CD4-positive, CD25-positive, alpha-beta regulatory T cell (primary cell): ENCODE data around the gene SLC26A4. TPM values are rescaled to one million over a fixed set of nuclear protein-coding genes. Genes with fewer than 3 reads are reported as not detected.

Experiments
- ATAC-seq, 2 donors: fragments of 150-1000 bp; cut with Tn5 transposase; one replicate each; pipeline ENCODE4 v1.10.0; 2021; ENCODE audit warnings: low read depth in 2 of 2, moderate number of reproducible peaks in 2 of 2, moderate library complexity in 1 of 2
- DNase-seq, 3 donors: peaks; one replicate each; pipeline versions ENCODE4 v3.0.0 to v3.0.0-alpha.2; 2012 to 2022; ENCODE audit warnings: mixed read lengths in 1 of 3
- H3K27ac ChIP-seq: one replicate; pipeline ENCODE4 v1.7.0; 2013; ENCODE audit warnings: mild to moderate bottlenecking, low read length; ENCODE audit not compliant: insufficient read depth, poor library complexity, severe bottlenecking
- H3K27me3 ChIP-seq: one replicate; pipeline ENCODE4 v1.7.0; 2013; ENCODE audit warnings: low read length; ENCODE audit not compliant: control insufficient read depth, insufficient read depth
- H3K36me3 ChIP-seq: one replicate; pipeline ENCODE4 v1.7.0; 2013; ENCODE audit warnings: mild to moderate bottlenecking, low read length, moderate library complexity; ENCODE audit not compliant: control insufficient read depth, insufficient read depth
- H3K4me1 ChIP-seq: 2 replicates; pipeline ENCODE4 v1.7.0; 2013; ENCODE audit warnings: mild to moderate bottlenecking, low read length; ENCODE audit not compliant: insufficient read depth, control insufficient read depth, poor library complexity, severe bottlenecking
- H3K4me3 ChIP-seq: one replicate; pipeline ENCODE4 v1.7.0; 2013; ENCODE audit warnings: low read depth, mild to moderate bottlenecking, low read length, moderate library complexity
- H3K9me3 ChIP-seq, 2 experiments: 1 replicate in 1 of 2; 2 replicates in 1 of 2; pipeline ENCODE4 v1.7.0; 2013; ENCODE audit warnings: low read length in 2 of 2, mild to moderate bottlenecking in 1 of 2, moderate library complexity in 1 of 2; ENCODE audit not compliant: control insufficient read depth in 2 of 2
- H3K27ac Mint-ChIP-seq, 3 donors: one replicate each; pipeline ENCODE4 v1.8.0; 2020 to 2022; ENCODE audit warnings: mild to moderate bottlenecking in 3 of 3, mixed read lengths in 3 of 3, moderate library complexity in 2 of 3
- H3K27me3 Mint-ChIP-seq: one replicate; pipeline ENCODE4 v1.8.0; 2022; ENCODE audit warnings: mild to moderate bottlenecking, mixed read lengths
- H3K36me3 Mint-ChIP-seq: one replicate; pipeline ENCODE4 v1.8.0; 2020; ENCODE audit warnings: mixed read lengths
- H3K4me1 Mint-ChIP-seq, 4 donors: one replicate each; pipeline ENCODE4 v1.8.0; 2020 to 2022; ENCODE audit warnings: mixed read lengths in 4 of 4, mild to moderate bottlenecking in 1 of 4
- H3K4me3 Mint-ChIP-seq, 4 donors: one replicate each; pipeline ENCODE4 v1.8.0; 2020 to 2022; ENCODE audit warnings: mild to moderate bottlenecking in 4 of 4, mixed read lengths in 4 of 4, moderate library complexity in 3 of 4
- H3K9me3 Mint-ChIP-seq, 7 donors: one replicate each; pipeline ENCODE4 v1.8.0; 2020 to 2022; ENCODE audit warnings: mixed read lengths in 7 of 7, mild to moderate bottlenecking in 3 of 7, moderate library complexity in 2 of 7
- polyA plus RNA-seq, 4 donors: library from polyadenylated mRNA; unstranded; fragments of 300-500 nt; fragmentation: Illumina TruSeq; gene quantifications; one replicate each; pipeline ENCODE4 v1.2.3, GENCODE V29; 2021
- total RNA-seq: library from RNA; stranded (reverse); gene quantifications from one replicate; pipeline ENCODE4 v1.2.3, GENCODE V29; 2022

The SLC26A4 gene
- total and polyA plus RNA-seq, 5 donors from 2014 or later, result 0.10 to 0.21 (median 0.11) TPM; not detected in 2

GRCh38 chr7:107726356-107727130 lies 65.9 kb downstream of the SLC26A4 start:
- DNase-seq, result no peak
- Histone ChIP-seq H3K4me3 (no peak overlapping the region), H3K27ac (no peak overlapping the region), H3K4me1 (no peaks in the 10 kb centered on the region), H3K9me3 (no peaks in the 10 kb centered on the region), H3K27me3 (peaks cover 6% of the 10 kb centered on the region), H3K36me3 (no peaks in the 10 kb centered on the region)
- H3K9me3 Mint-ChIP-seq, result no peaks in the 10 kb centered on the region
- H3K27me3 Mint-ChIP-seq, result peaks cover 46% of the 10 kb centered on the region
- H3K36me3 Mint-ChIP-seq, result no peaks in the 10 kb centered on the region
- no peak overlapping the region for H3K27ac Mint-ChIP-seq
- peaks cover 0 to 5% (median under 1%) of the 10 kb centered on the region in 4 donors for H3K4me1 Mint-ChIP-seq
- no peak for ATAC-seq
- no peak overlapping the region for H3K4me3 Mint-ChIP-seq

GRCh38 chr7:107728276-107728675 lies 67.6 kb downstream of the SLC26A4 start:
- H3K9me3 Mint-ChIP-seq, result no peaks in the 10 kb centered on the region
- no peak overlapping the region for H3K27ac ChIP-seq
- DNase-seq (no peak), ATAC-seq (no peak)
- H3K27me3 Mint-ChIP-seq, result peaks cover 51% of the 10 kb centered on the region
- H3K4me3 ChIP-seq, result no peak overlapping the region
- H3K27ac Mint-ChIP-seq, result no peak overlapping the region
- H3K4me1 Mint-ChIP-seq, result peaks cover 0 to 5% (median under 1%) of the 10 kb centered on the region in 4 donors
- no peak overlapping the region for H3K4me3 Mint-ChIP-seq
- peaks cover 6% of the 10 kb centered on the region for H3K27me3 ChIP-seq
- H3K36me3 ChIP-seq, result no peaks in the 10 kb centered on the region
- no peaks in the 10 kb centered on the region for H3K9me3 ChIP-seq
- H3K4me1 ChIP-seq, result no peaks in the 10 kb centered on the region
- no peaks in the 10 kb centered on the region for H3K36me3 Mint-ChIP-seq

- Histone ChIP-seq H3K4me3 (peak overlapping the region; percentile 91), H3K27ac (peak overlapping the region; percentile 100), H3K9me3 (no peaks in the 10 kb centered on the region), H3K4me1 (peaks cover 50% of the 10 kb centered on the region), H3K27me3 (no peaks in the 10 kb centered on the region), H3K36me3 (no peaks in the 10 kb centered on the region)
- Mint-ChIP-seq H3K27ac (peak overlapping the region; percentile 100), H3K27me3 (peaks cover 9% of the 10 kb centered on the region), H3K36me3 (peaks cover 3% of the 10 kb centered on the region), H3K9me3 (peaks cover 0 to 1% (median 0%) of the 10 kb centered on the region in 7 donors), H3K4me1 (peaks cover 20 to 49% (median 41%) of the 10 kb centered on the region in 4 donors), H3K4me3 (peak overlapping the region; percentile 89 to 100 (median 98))
- ATAC-seq (peak; percentile 38 to 43), DNase-seq (peak in 1 of 3 donors; percentile 3)
Measured at GRCh38 chr7:107742678-107743566, 82.3 kb downstream of the SLC26A4 start.

DNA sequence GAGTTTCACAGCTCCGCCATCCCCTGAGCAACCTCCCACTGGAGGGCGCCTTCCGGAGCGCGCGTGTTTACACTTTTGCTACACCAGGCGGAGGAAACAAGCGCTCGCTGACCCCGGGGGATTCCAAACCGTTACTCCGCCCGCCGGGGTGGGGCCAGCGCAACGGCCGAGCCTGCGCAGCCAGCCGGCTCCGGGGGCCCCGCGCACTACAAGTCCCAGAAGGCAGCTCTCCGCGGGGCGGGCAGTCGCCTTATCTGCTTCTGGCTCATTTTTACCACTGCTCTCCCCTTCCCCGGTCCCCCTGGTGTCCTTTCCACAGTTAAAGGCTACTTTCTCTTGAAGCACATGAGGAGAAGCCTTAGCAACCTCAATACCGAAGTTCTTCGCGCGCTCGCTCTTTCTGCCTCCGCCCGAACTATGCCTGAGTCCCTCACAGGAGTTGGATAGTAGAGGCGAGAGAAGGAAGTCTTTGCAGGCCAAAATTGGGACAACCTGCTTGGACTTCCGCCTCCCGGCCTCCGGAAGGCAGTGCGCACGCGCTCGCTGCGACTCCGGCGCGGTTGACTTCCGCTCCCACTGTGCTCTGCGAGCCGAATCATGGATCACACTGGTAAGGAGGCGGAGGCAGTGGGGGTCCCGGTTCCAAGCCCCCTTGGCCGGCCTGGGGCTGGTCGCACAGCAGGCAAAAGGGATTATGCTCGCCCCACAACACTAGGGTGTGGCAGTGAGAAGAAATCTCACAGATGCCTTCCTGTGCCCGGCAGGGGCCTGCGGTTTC lies 83.1 kb downstream of the SLC26A4 start, which contains the start of gene CBLL1:
Gene CBLL1 (plus strand): TSS at position 576 of the 778 bp plus-strand sequence. CDS start 22 bp downstream, at position 598.
- peak; percentile 91 to 92 for ATAC-seq
- Histone ChIP-seq H3K36me3 (no peaks in the 10 kb centered on the region), H3K27ac (peak within 1 kb of the TSS; percentile 100), H3K4me1 (peaks cover 57% of the 10 kb centered on the region), H3K27me3 (no peaks in the 10 kb centered on the region), H3K4me3 (peak within 1 kb of the TSS; percentile 99), H3K9me3 (no peaks in the 10 kb centered on the region)
- Mint-ChIP-seq H3K27ac (peak within 1 kb of the TSS; percentile 100), H3K36me3 (peaks cover 4% of the 10 kb centered on the region), H3K9me3 (peaks cover 0 to 1% (median 0%) of the 10 kb centered on the region in 7 donors), H3K27me3 (peaks cover 9% of the 10 kb centered on the region), H3K4me3 (peak within 1 kb of the TSS; percentile 89 to 100 (median 98)), H3K4me1 (peaks cover 25 to 55% (median 47%) of the 10 kb centered on the region in 4 donors)
- DNase-seq, result peak; percentile 96 to 98 (median 98)

DNA sequence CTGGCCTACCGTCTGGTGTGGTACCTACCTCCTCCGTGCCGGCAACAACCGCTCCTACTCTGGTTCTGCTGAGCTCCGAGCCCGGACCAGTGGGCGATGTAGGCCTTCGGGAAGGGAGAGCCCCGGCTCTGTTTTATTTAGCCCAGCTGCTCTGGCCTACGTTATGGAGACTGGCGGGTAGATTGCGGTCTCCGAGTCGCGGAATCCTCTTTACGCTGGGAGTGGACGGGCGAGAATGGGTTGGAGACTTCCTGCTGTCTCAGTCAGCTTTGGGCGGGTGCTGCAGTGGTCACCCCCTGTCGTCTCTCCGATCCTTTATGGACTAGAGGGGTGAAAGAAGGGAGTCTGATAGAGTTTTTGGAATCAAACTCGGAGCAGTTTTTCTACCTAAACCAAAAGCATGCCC lies 83.7 kb downstream of the SLC26A4 start:
- Mint-ChIP-seq H3K4me3 (peak overlapping the region; percentile 89 to 100 (median 98)), H3K9me3 (peaks cover 0 to 1% (median 0%) of the 10 kb centered on the region in 7 donors), H3K27me3 (peaks cover 9% of the 10 kb centered on the region), H3K36me3 (peaks cover 7% of the 10 kb centered on the region), H3K27ac (peak overlapping the region; percentile 100), H3K4me1 (peaks cover 26 to 58% (median 50%) of the 10 kb centered on the region in 4 donors)
- H3K27me3 ChIP-seq, result no peaks in the 10 kb centered on the region
- peaks cover 6% of the 10 kb centered on the region for H3K36me3 ChIP-seq
- H3K4me1 ChIP-seq, result peaks cover 62% of the 10 kb centered on the region
- H3K27ac ChIP-seq, result peak overlapping the region; percentile 100
- peak overlapping the region; percentile 99 for H3K4me3 ChIP-seq
- DNase-seq (no peak), ATAC-seq (peak; percentile 24 to 32)
- H3K9me3 ChIP-seq, result no peaks in the 10 kb centered on the region

DNA sequence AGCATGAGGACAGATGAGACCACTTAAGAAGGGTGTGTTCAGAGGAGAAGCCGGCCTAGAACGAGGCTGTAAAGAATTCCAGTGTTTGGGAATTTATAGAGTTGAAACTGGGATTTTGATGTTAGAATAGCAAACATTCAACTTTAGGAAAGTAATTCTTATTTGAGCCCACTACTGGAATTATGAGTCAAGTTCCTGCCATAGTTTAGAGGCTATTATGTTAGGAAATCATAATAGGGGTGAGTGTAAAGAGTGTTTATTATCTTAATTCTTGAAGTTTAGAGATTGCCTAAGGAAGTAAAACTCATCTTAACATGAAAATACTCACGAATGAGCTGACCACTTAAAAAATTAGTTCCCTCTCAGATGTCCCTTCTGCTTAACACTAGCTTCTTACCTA lies 85.4 kb downstream of the SLC26A4 start:
- H3K27ac Mint-ChIP-seq, result peak overlapping the region; percentile 60 to 100 (median 94)
- H3K27ac ChIP-seq, result peak overlapping the region; percentile 100
- no peaks in the 10 kb centered on the region for H3K27me3 ChIP-seq
- DNase-seq (no peak), ATAC-seq (no peak)
- H3K9me3 ChIP-seq, result no peaks in the 10 kb centered on the region
- H3K27me3 Mint-ChIP-seq, result peaks cover 9% of the 10 kb centered on the region
- H3K4me3 ChIP-seq, result peak overlapping the region; percentile 99
- H3K4me1 ChIP-seq, result peaks cover 62% of the 10 kb centered on the region
- H3K9me3 Mint-ChIP-seq, result peaks cover 0 to 1% (median 0%) of the 10 kb centered on the region in 7 donors
- H3K4me1 Mint-ChIP-seq, result peaks cover 31 to 67% (median 57%) of the 10 kb centered on the region in 4 donors
- H3K36me3 Mint-ChIP-seq, result peaks cover 13% of the 10 kb centered on the region
- peaks cover 21% of the 10 kb centered on the region for H3K36me3 ChIP-seq
- H3K4me3 Mint-ChIP-seq, result peak overlapping the region; percentile 89 to 100 (median 98)

- Mint-ChIP-seq H3K36me3 (peaks cover 41% of the 10 kb centered on the region), H3K4me1 (peaks cover 31 to 62% (median 51%) of the 10 kb centered on the region in 4 donors), H3K4me3 (peak overlapping the region in 2 of 4 donors; percentile 9 to 66), H3K27ac (peak overlapping the region in 2 of 3 donors; percentile 66 to 74), H3K9me3 (no peaks in the 10 kb centered on the region), H3K27me3 (no peaks in the 10 kb centered on the region)
- Histone ChIP-seq H3K27me3 (no peaks in the 10 kb centered on the region), H3K4me1 (peaks cover 35% of the 10 kb centered on the region), H3K9me3 (no peaks in the 10 kb centered on the region), H3K36me3 (peaks cover 70% of the 10 kb centered on the region), H3K27ac (no peak overlapping the region), H3K4me3 (no peak overlapping the region)
- DNase-seq (no peak), ATAC-seq (no peak)
Measured at GRCh38 chr7:107751113-107751512, 90.5 kb downstream of the SLC26A4 start.
